Measurements from ENCODE around the gene PRKAR2B.

The PRKAR2B gene

GRCh38 chr7:107044347-107045194 is at the start of gene PRKAR2B:
TSS of gene PRKAR2B (plus strand) at chr7:107044705. CDS start at chr7:107044908, 203 bp downstream.
- DNase-seq = peak; percentile 73

GRCh38 chr7:106994833-106995232 is 49.7 kb upstream of the PRKAR2B start:
- DNase-seq = no peak

DNA sequence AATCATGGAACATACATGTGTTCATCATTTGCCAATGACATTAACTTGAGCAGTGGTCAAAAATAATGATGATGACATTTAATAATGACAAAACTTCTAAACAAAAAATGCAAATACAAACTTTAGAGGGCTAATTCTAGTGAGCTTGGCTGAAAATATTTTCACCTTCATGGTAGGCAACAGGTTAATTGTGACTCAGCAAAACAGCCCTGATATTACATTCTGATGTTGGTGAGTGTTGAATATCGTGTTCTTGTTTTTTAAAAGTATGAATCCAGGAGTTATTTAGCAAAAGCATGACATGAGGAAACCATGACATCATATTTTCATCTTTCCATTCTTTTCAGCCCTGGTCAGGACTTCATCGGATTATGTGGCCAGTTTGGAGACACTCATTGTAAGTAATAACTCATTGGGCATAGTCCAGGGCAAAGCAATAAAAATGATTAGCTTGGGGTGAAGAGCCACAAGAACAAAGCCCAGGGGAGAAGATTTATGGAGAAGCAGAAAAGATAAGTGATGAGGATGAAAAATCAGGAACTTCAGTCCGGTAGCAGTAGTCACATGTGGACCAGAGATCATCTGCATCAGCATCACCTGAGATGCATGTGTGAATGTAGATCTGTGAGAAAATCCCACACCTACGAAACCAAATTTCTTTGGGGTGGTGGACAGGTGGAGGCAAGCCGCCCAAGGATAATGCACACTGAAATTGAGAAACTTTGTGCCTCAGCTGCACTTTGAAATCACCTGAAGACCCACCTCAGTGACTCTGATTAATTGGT is 46.8 kb upstream of the PRKAR2B start:
- DNase-seq = no peak

GRCh38 chr7:106999023-106999422 is 45.5 kb upstream of the PRKAR2B start:
- no peak for DNase-seq

DNA sequence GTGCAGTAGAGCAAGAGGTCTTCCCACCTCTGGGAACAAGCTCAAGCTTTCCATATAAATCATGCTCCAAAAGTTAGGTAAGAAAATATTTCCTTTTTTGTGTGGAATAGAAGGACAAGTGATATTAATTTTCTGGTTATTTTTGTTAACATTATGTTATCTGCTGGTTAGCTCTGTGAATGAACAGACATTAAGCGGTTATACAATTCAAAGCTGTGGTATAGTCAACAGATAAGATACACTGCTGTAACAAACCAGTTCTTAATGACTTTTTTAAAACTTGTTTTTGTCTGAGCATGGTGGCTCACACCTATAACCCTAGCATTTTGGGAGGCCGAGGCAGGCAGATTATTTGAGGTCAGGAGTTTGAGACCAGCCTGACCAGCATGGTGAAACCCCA is 43.0 kb upstream of the PRKAR2B start:
- DNase-seq = no peak

GRCh38 chr7:107002126-107002525 is 42.4 kb upstream of the PRKAR2B start:
- no peak for DNase-seq

DNA sequence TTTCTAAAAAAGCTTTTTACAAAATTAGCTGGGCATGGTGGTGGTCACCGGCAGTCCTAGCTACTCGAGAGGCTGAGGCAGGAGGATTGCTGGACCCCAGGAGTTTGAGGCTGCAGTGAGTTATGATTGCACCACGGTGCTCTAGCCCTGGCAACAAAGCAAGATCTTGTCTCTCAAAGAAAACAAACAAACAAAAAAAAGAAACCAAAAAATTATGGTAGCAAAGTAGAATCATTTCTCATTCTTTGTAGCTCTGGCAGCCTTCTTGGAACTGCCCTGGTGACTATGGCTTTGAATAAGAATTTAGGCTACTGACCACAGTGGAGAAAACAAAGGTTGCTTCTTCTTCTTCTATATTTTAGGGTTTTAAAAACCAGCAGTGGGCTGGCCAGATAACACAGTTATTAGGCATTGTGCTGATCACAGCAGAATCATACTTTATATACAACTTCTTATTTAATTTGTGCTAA is 41.9 kb upstream of the PRKAR2B start:
- DNase-seq = no peak

DNA sequence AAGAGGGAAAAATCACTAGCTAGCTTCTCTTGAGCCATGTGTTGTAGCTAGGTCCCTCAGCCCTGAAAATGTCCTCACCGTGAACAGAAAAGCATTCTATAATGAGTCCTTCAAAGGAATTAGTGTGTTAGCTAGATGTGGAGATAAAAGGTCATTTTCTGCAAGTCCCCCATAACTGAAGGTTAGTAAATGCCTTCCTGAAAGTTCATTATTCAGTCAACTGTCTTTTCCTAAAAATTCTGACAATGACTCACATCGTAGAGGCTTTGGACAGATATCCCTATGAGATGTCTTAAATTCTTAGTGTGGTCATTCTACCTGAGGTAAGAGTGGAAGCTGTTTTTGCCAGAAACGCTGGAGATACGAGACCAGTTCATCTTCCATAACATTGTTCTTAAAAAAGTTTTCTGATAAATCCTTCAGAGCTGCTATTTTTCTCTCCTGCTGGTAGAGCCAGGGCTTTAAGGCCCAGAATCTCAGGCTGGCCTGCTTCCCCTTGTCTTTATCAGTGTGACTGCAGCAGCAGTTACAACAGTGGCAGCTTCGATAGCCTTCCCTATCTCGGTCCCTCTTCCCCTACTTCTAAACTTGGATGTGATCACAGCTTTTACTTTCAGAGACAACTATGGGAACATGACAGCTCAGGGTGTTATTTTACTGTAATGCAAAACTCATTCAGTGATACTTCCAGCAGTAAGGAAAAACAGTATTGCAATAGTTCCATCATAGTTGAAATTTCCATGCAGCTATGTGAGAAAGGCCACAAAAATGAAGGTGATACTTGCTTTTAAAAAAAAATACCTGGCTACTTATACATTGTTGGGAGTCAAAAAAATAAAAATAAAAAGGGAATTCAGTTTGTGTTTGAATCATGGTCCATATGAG is 37.3 kb upstream of the PRKAR2B start:
- no peak for DNase-seq

DNA sequence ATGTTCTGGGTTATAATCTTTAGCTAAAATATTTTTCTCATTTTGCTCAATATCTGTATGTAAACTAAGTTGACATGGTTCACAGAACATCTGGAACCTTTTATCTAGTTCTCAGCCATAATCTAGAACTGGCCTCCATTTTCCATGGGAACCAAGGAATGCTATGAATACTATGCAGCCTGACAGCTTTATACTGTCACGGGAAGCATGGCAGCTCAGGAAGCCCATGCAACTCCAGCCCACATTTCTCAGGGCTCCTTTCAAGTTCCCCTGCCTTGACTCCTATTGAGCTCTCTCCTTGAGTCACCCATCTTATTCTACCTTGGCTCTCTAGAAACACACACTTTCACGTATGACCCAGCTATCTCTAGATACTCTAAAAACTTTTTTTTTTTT is 36.6 kb upstream of the PRKAR2B start:
- no peak for DNase-seq

- DNase-seq = no peak
Observed at GRCh38 chr7:107009846-107010203, 34.7 kb upstream of the PRKAR2B start.

DNA sequence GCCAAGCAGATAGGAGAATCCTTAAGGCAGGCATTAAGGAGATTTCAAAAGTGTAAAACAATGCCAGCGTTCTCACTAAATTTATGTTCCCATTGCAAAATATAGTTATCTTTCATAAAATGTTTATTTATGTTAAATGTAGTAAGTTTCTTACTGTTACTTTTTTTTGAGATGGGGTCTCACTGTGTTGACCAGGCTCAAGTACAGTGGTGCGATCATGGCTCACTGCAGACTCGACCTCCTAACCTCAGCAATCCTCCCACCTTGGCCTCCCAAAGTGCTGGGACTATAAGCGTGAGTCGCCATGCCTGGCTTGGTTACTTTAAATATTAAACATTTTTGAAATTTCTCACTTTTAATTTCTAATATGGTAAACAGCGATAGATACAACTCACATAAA is 31.8 kb upstream of the PRKAR2B start:
- DNase-seq = no peak

- DNase-seq = no peak
Observed at GRCh38 chr7:107014387-107015023, 30.0 kb upstream of the PRKAR2B start.

DNA sequence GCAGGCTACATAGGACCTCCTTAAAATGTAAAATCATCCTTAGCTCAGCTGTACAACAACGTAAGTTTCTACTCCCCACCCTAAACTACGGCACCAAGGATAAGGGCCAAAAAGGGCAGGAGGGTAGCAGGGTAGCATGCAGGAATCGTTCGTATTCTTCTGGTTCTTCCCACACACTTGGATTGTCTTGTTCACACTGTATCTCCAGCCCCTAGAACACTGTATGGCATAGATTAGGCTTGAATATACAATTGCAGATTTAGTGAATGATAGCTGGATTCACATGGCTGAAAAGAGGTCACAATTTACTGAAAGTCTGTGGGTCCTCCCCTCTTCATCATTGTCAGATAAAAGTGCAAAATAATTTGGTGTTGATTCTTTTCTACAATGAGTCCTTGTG is 28.2 kb upstream of the PRKAR2B start:
- DNase-seq = no peak

- DNase-seq = no peak
Observed at GRCh38 chr7:107017965-107018719, 26.4 kb upstream of the PRKAR2B start.

DNA sequence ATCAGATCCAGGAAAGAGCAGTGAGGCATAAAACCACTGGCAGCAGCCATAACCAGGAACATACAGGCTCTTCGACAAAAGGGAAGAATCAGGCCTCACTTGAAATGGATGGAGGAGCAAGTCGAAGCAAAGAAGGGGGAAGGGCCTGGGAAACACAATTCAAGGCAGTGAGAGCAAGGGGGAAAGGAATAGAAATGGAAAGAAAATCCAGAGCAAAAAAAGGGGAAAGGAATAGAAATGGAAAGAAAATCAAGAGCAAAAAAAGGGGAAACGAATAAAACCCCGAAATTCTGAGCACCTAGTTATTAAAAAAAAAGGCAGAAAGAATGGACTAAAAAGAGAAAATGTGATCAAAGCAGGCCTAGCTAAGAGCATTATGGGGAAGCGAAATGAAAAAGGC is 24.1 kb upstream of the PRKAR2B start:
- no peak for DNase-seq

DNA sequence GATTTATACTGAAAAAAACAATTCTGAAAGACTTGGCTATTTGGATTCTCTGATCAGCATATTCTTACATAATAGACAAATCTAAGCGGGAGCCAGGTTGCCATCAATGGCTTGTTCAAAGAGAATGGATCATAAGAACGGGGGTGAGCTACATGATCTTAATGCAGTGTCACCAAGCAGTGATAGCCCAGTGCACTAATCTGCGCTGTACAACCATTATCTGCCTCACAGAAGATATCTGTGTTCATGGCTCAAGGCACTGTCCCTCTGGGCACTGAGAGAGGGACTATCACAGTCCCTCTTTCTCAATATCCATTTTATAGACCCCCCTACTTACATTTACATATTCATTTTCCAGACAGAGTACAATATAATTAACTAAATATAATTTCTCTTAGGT is 22.9 kb upstream of the PRKAR2B start:
- no peak for DNase-seq

DNA sequence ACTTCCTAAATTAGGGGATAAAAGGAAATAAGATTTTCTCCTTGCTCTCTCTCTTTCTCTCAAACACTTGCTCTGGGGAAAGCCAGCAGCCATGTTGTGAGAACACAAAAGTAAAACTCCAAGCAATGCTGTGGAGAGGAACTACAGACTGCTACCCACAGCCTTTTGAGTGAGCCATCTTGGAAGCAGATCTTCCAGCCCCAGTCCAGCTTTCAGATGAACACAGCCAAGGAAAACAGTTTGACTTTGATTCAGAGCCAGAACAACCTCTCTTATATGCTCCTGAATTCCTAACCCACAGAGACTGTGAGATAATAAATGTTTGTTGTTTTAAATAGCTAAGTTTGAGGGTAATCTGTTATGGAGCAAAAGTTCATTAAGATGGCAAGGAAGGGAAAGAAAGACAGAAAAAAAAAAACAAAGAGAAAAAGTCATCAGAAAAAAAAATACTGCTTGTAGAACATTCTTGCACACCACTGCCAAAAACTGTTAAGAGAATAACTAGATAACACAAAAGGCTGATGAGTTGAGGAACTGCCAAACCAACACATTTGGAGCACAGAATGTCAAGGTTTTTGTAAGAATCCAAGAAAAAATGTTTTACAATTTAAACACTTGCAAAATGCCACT is 20.9 kb upstream of the PRKAR2B start:
- no peak for DNase-seq

DNA sequence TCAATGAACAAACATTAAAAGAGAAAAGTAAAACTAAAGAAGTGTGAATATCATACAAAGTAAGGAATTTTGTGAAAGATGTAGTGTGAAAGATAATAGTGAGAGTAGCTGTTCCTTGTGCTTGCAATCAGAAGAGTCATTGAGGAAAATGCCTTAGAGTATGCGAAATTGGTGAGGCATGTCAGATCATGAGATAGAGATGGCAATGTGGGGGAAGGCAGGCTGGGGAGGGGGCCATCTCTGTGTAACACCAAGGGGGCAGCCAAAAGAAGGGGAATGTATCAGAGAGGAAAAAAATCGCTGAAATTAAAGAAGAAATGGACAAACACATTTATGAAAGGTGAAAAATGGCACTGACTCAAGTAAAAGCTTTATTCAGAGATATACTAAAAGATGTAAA is 19.6 kb upstream of the PRKAR2B start:
- DNase-seq = no peak

GRCh38 chr7:107025449-107026103 is 18.9 kb upstream of the PRKAR2B start:
- DNase-seq = no peak

DNA sequence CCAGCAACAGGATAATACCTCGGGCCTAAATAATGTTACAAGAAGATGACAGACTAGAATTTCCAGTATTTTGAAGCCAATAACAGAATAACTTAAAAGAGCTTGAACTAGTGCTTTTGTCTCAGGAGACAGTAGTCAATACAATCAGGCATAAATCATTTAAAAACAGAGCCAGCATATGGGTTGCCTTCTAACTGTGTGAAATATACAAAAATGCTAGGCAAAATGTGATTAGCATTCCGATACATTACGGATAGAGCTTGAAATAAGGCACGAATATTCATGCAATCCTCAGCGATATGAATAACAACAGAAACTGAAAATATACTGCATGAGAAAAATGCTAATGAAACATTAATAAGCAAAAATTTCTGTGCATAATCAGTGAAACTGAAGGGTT is 18.3 kb upstream of the PRKAR2B start:
- DNase-seq = no peak

GRCh38 chr7:107027208-107027607 is 17.3 kb upstream of the PRKAR2B start:
- DNase-seq = no peak
